ENCODE results near the gene RANBP1. TPM values are rescaled to one million over a fixed set of nuclear protein-coding genes. Genes with fewer than 3 reads are reported as not detected.
A peak's percentile ranks its signal among the peaks of the same experiment; 100 is the strongest.

The RANBP1 gene
- total RNA-seq, 1 experiment from 2014 or later: 509 TPM

DNA sequence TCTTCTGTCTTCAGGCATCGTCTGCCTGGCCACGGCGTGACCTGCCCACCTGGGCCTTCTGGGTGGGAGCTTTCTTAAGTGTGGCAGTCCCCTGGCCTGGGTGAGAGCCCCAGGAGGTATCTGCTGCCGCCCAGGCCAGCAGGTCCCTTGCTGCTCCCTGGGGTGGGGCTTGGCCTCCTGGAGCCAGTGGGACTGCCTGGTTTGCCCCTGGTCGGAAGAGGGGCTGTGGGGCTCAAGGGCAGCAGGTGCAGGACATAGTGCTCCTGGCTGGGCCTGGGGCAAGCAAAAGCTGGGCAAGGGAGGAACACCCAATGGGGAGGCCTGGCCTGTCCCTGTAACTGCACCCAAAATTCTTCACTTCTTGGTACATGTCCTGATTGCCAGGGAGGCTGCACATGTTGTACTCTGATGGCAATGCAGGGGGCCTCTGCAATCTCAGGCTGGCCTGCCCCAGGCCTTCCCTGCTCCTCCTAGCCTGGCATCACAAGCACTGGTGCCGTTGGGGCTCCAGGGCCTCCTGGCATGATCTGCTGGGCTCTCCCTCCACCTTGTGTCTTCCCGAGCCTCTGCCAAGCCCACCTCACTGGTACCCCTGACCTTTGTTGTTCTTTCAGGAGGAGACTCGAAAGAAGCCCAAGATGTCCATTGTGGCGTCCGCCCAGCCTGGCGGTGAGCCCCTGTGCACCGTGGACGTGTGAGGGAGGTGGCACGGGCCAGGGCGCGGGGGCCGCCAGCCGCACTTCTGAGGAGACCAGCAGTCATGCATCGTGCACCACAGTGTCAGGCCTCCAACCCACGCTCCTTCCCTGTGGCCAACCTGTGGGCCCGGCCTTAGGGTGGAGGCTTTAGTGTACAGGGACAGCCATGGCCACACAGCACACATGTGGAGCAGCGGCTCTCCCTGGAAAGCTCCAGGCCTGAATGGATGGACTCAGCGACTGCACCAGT is 6.2 kb upstream of the RANBP1 start:
- no peaks in the 10 kb centered on the region for H3K9me3 ChIP-seq (ENCODE audit: low read depth, low read length, poor library complexity, severe bottlenecking)
- no peaks in the 10 kb centered on the region for H3K4me1 ChIP-seq (ENCODE audit: insufficient read depth, low read length, poor library complexity, severe bottlenecking)
- intact Hi-C loops (cut with micrococcal nuclease; ENCODE audit: unreplicated experiment): no loop called here
- no TSS peak for BruUV-seq (replicated peaks)
- H3K36me3 ChIP-seq (ENCODE audit: insufficient read depth, low read length, poor library complexity, severe bottlenecking): peaks cover 90% of the 10 kb centered on the region
- ChIA-PET CTCF (interaction anchor here (0.5 kb wide), 1 partner anchor 454 kb away, joined by 3 read pairs; no protein-coding TSS in a partner anchor), POLR2A (ENCODE audit: low non-redundant PET) (interaction anchor here (0.6 kb wide), 2 partner anchors 287 to 903 kb away, joined by 3 read pairs; no protein-coding TSS in a partner anchor)
- TF ChIP-seq, protein P1, sequence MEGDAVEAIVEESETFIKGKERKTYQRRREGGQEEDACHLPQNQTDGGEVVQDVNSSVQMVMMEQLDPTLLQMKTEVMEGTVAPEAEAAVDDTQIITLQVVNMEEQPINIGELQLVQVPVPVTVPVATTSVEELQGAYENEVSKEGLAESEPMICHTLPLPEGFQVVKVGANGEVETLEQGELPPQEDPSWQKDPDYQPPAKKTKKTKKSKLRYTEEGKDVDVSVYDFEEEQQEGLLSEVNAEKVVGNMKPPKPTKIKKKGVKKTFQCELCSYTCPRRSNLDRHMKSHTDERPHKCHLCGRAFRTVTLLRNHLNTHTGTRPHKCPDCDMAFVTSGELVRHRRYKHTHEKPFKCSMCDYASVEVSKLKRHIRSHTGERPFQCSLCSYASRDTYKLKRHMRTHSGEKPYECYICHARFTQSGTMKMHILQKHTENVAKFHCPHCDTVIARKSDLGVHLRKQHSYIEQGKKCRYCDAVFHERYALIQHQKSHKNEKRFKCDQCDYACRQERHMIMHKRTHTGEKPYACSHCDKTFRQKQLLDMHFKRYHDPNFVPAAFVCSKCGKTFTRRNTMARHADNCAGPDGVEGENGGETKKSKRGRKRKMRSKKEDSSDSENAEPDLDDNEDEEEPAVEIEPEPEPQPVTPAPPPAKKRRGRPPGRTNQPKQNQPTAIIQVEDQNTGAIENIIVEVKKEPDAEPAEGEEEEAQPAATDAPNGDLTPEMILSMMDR (conservative IDR thresholded peaks at IDR 0.05; ENCODE audit: low read depth, low read length): no peak
- no peak for TF ChIP-seq EZH2 (IDR thresholded peaks at IDR 0.05; ENCODE audit: borderline replicate concordance, low read depth, low read length, poor library complexity, severe bottlenecking)
- no peak for DNase-seq (ENCODE audit: low spot score)
- H3K27me3 ChIP-seq (replicated peaks; ENCODE audit: insufficient read depth, low read depth, low read length, poor library complexity): no peaks in the 10 kb centered on the region
- H3K4me3 ChIP-seq (ENCODE audit: low read depth, low read length, poor library complexity, severe bottlenecking): no peak overlapping the region
- H3K27ac ChIP-seq (ENCODE audit: low read depth, low read length, poor library complexity, severe bottlenecking): no peak overlapping the region

DNA sequence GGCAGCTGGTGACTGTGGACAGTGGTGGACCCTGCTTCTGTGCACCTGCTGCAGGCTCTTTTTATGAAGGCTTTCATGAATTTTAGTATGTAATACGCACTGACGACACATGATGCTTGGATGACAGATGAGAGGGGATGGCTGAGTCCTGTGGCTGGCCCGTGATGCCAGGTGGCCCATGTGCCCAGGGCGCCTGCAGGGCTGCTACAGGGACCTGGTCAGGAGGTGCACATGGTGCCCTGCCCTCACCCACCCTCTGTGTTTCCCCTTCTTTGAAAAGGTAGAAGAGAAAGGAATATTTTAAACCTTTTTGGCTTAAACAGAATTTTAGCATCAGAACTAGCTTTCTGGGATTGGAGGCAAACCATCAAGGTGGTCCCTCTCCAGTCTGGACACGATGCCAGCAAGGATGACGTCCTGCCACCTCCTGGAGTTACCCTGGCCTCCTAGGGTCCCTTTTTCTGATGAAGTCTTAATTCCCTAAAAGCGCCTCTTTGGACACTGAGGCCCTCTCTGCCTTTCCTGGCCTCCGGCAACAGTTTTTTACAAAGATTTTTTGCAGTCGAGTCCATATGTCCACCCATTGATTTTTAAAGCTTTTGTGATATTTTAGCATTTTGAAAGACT is 5.4 kb upstream of the RANBP1 start:
- no peak for DNase-seq (ENCODE audit: low spot score)
- intact Hi-C loops (cut with micrococcal nuclease; ENCODE audit: unreplicated experiment): no loop called here
- Histone ChIP-seq H3K9me3 (ENCODE audit: low read depth, low read length, poor library complexity, severe bottlenecking) (no peaks in the 10 kb centered on the region), H3K4me1 (ENCODE audit: insufficient read depth, low read length, poor library complexity, severe bottlenecking) (peaks cover 2% of the 10 kb centered on the region), H3K4me3 (ENCODE audit: low read depth, low read length, poor library complexity, severe bottlenecking) (no peak overlapping the region), H3K27me3 (replicated peaks; ENCODE audit: insufficient read depth, low read depth, low read length, poor library complexity) (no peaks in the 10 kb centered on the region), H3K36me3 (ENCODE audit: insufficient read depth, low read length, poor library complexity, severe bottlenecking) (peaks cover 90% of the 10 kb centered on the region), H3K27ac (ENCODE audit: low read depth, low read length, poor library complexity, severe bottlenecking) (no peak overlapping the region)
- CTCF ChIA-PET: no interaction called here
- no peak for TF ChIP-seq EZH2 (IDR thresholded peaks at IDR 0.05; ENCODE audit: borderline replicate concordance, low read depth, low read length, poor library complexity, severe bottlenecking)
- TF ChIP-seq, protein P1 (conservative IDR thresholded peaks at IDR 0.05; ENCODE audit: low read depth, low read length): no peak
- POLR2A ChIA-PET (ENCODE audit: low non-redundant PET): interaction anchor here (0.6 kb wide), 2 partner anchors 10 to 286 kb away, joined by 3 read pairs; no protein-coding TSS in a partner anchor
- TSS peak; percentile 66 for BruUV-seq (replicated peaks)

DNA sequence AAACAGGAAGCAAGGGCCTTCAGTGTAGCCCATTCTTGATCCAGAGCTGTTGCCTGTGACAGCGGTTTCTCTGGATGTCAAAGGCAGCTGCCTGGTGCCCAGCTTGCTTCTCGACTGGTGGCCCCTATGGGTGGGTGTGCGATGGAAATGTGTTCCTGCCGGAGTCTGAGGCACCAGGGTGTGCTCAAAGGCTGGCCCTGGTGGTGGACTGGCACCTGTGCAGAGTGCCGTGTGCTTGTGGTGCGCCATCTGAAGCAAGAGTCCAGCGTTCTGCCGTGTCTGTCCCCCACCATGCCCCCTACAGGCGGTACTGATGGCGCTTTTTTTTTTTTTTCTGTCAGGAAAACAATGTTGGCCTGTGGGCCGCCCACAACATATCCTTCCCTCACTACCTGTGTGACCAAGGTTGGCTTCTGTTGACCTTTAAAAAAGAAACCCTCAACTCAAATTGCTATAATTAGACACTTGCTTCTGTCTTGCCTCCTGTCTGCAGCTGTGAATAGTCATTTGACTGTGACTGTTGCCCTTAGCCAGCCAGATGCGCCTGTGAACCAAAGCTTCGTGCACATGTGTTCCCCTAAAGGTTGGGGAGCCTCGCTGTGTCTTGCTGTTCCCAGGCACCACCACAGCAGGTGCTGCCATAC is 4.7 kb upstream of the RANBP1 start:
- H3K36me3 ChIP-seq (ENCODE audit: insufficient read depth, low read length, poor library complexity, severe bottlenecking): peaks cover 87% of the 10 kb centered on the region

More for the DNA sequence above, 4.7 kb upstream of the RANBP1 start:
- DNase-seq (ENCODE audit: low spot score): peak; percentile 60
- Histone ChIP-seq H3K27me3 (replicated peaks; ENCODE audit: insufficient read depth, low read depth, low read length, poor library complexity) (no peaks in the 10 kb centered on the region), H3K9me3 (ENCODE audit: low read depth, low read length, poor library complexity, severe bottlenecking) (no peaks in the 10 kb centered on the region), H3K4me1 (ENCODE audit: insufficient read depth, low read length, poor library complexity, severe bottlenecking) (peaks cover 8% of the 10 kb centered on the region), H3K27ac (ENCODE audit: low read depth, low read length, poor library complexity, severe bottlenecking) (no peak overlapping the region), H3K4me3 (ENCODE audit: low read depth, low read length, poor library complexity, severe bottlenecking) (no peak overlapping the region)
- ChIA-PET CTCF (no interaction called here), POLR2A (ENCODE audit: low non-redundant PET) (no interaction called here)
- BruUV-seq (replicated peaks): no TSS peak
- intact Hi-C loops (cut with micrococcal nuclease; ENCODE audit: unreplicated experiment): no loop called here
- TF ChIP-seq, protein P1 (conservative IDR thresholded peaks at IDR 0.05; ENCODE audit: low read depth, low read length): peak; percentile 63
- no peak for TF ChIP-seq EZH2 (IDR thresholded peaks at IDR 0.05; ENCODE audit: borderline replicate concordance, low read depth, low read length, poor library complexity, severe bottlenecking)

All from A673 (cell line).